NCI-H524 treated with DMSO at 0.1 percent for 48 hours (cell line): ENCODE results near the gene TMEM158.

Source experiments
- DNase-seq: peaks from one replicate; lab custom pipeline; 2025; lab: John Stamatoyannopoulos, UW

The TMEM158 gene

GRCh38 chr3:45199837-45200648 lies 26.0 kb downstream of the TMEM158 start:
- DNase-seq = no peak

- DNase-seq = no peak
These were observed 27.5 kb downstream of the TMEM158 start for GRCh38 chr3:45198264-45199260.

GRCh38 chr3:45194791-45195190 lies 31.3 kb downstream of the TMEM158 start:
- no peak for DNase-seq

- DNase-seq = no peak
These were observed 34.1 kb downstream of the TMEM158 start for GRCh38 chr3:45191924-45192417.

- no peak for DNase-seq
These were observed 34.7 kb downstream of the TMEM158 start for GRCh38 chr3:45191424-45191823.

- DNase-seq = peak; percentile 89
These were observed 37.1 kb downstream of the TMEM158 start for GRCh38 chr3:45188719-45189659.

GRCh38 chr3:45187694-45188141 lies 38.4 kb downstream of the TMEM158 start:
- no peak for DNase-seq

- DNase-seq = no peak
These were observed 39.2 kb downstream of the TMEM158 start for GRCh38 chr3:45186871-45187270.

GRCh38 chr3:45185461-45185860 lies 40.6 kb downstream of the TMEM158 start:
- no peak for DNase-seq

GRCh38 chr3:45185052-45185451 lies 41.0 kb downstream of the TMEM158 start:
- DNase-seq = no peak

- DNase-seq = no peak
These were observed 42.2 kb downstream of the TMEM158 start for GRCh38 chr3:45183872-45184262.

GRCh38 chr3:45182915-45183871 lies 42.9 kb downstream of the TMEM158 start:
- DNase-seq = no peak

- no peak for DNase-seq
These were observed 44.6 kb downstream of the TMEM158 start for GRCh38 chr3:45181496-45181895.

GRCh38 chr3:45180899-45181298 lies 45.2 kb downstream of the TMEM158 start:
- DNase-seq = no peak

- DNase-seq = no peak
These were observed 46.0 kb downstream of the TMEM158 start for GRCh38 chr3:45180051-45180450.

- DNase-seq = no peak
These were observed 46.9 kb downstream of the TMEM158 start for GRCh38 chr3:45179163-45179562.

GRCh38 chr3:45178183-45179023 lies 47.7 kb downstream of the TMEM158 start:
- no peak for DNase-seq

- no peak for DNase-seq
These were observed 49.2 kb downstream of the TMEM158 start for GRCh38 chr3:45176912-45177311.
